ENCODE measurements around the gene CTRB2.
"Not testable (repeated sequence)": the region's sequence is repeated elsewhere in the genome, so short reads cannot be mapped to it uniquely, and the experiment has no call there.

CTRB2 gene

DNA sequence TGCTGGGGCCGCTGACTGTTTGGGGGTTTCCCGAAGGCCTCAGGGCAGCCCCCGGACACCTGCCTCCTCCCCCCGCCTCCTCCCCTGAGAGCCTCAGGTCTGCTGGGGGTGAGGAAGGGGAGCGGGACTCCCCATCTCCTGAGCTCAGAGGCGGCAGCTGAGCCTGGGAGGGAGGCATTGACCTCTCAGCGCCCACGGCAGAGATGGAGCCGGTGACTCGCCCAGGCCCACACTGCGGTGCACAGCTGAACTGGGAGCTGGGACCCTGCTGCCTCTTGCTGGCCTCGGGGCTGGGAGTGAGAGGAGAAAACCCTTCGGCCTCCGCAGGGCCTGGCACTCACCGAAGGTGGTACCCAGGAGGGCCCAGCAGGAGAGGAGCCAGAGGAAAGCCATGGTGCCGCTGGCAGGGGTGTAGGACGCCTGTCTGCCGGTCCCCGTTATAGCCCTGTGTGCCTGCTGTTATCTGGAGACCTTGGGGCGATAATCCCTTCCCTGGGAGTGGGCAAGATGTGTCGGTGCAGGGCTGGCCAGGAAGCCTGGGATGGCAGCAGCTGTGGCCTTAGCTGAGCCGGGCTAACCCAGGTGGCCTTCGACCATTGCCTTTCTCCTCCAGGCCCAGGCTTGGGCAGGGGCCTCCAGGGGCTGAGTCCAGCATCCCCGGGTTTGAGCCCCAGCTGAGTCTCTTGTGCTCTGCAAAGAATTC lies at the start of gene CTRB2:
TSS of gene CTRB2 (minus strand) at position 413 of the 703 bp plus-strand sequence. CDS start at position 393, 20 bp downstream.
- no peak for DNase-seq

DNA sequence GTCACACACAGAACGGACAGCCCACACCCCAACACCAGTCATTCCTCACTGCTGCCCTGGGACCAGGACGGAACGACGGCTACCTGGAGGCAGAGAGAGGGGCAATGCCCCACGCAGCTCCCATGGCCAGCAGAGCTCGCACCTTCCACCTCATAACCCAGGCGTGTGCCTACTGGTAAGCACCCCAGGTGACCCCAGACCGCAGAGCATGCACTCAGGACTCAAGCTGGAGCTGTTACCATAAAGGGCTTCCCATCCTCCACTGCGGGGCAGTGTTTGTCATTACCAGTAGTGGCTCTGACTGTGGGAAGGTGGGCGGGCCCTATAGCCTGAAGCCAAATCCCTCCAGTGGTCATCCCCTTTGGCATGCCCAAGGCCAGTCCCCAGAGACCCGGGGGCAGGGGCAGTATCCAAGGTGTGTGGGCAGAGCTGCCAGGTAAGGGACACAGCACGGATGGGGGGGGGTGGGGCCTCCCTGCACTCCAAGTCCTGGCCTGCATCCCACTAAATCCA lies 49.2 kb upstream of the CTRB2 start:
- no peak for DNase-seq

DNA sequence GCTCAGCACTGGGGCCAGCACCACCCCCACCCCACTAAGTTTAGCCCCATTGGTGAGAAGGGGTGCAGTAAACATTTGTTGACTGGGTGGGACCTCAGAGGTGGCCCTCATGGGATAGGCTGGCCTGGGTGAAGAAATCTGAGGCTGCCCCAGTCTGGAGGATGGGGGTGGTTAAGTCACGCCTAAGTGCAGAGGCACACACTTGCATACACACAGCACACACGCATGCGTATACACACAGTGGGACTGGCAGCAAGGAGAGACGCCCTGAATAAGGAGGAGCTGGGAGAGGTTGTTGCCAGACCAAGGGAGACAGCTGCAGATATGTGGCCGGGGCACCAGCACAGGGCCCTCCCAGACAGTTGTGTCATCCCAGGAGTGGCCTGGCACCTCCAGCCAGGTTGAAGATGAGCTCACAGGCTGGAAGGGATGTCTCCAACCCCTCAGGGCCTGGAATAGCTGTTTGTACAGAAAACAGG lies 47.4 kb upstream of the CTRB2 start:
- DNase-seq: peak; percentile 67

DNA sequence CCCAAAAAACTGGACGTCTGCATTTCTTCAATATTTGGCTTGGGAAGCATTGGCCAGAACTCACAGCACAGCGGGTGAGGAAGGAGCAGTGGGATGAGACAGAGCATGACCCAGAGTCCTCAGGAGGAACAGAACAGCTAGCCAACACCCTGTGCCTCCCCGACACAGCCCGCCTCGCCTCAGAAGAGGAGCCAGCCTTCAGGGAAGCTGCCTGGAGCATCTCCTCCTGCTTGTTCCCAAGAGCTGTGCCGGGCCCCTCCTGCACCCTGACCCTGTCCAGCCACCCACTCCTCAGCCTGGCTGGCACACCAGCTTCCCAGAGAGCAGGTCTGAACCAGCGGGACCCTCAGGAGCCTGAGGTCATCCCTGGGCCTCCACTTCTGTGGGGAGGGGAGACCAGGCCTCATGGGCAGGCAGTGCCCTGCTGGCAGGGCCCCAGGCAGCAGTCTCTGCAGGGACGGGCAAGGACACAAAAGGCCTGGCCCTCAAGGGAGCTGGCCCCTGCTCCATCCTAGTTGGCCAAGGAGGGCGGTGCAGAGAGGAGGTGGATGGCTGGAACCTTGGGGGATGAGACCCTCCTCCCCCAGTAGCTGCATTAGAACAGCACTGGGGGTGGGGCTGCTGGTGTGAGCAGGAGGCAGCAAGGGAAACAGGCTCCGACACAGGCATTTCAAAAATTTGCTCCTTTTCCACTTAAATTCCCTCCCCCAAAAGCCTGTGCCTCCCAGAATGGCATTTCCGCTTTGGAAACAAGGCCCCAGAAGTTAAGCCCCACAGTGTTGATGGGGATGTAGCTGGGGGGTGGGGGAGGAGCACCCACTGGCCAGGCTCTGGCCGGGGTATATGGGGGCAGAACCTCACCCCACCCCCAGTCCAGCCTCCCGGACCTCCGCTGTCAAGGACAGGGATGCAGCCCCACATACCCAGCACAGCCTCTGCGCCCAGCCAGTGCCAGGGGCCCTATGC lies 46.3 kb upstream of the CTRB2 start:
- peak; percentile 94 for DNase-seq

DNA sequence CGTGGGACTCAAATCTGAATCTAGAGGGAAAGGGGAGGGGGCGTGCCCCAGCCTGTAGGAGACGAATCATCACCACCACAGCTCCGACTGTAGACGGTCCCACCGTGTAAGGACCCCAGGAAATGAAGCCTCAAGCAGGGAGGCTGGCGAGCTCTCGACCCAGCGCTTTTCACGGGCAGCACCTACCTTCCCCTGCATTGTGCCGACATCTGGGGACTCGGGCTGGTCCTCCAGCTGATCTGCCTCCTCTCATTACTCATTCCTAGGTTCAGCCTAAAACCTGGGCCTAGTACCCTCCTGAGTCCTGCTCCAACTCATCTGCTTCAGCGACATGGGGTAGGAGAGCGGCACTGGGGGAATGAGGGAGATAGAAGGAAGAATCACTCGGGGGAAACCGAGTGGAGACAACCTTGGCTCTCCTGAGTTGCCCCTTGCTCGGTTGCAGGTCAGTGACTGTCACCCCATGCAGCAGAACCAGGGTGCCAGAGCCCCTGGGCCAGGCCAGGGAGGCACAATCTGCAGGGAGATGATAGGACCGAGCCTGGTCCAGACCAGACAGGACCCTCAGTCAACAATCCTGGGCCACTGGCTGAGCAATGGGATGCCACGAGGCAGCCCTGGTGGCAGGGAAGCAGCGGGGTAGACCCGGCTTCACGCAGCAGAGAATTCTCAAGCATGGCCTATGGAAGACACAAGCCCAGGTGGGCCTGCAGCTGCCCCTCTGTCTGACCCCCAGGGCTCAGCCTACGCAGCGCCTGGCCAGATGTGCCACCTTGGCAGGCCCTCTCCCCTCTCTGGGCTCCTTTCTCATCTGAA lies 45.3 kb upstream of the CTRB2 start:
- no peak for DNase-seq

DNA sequence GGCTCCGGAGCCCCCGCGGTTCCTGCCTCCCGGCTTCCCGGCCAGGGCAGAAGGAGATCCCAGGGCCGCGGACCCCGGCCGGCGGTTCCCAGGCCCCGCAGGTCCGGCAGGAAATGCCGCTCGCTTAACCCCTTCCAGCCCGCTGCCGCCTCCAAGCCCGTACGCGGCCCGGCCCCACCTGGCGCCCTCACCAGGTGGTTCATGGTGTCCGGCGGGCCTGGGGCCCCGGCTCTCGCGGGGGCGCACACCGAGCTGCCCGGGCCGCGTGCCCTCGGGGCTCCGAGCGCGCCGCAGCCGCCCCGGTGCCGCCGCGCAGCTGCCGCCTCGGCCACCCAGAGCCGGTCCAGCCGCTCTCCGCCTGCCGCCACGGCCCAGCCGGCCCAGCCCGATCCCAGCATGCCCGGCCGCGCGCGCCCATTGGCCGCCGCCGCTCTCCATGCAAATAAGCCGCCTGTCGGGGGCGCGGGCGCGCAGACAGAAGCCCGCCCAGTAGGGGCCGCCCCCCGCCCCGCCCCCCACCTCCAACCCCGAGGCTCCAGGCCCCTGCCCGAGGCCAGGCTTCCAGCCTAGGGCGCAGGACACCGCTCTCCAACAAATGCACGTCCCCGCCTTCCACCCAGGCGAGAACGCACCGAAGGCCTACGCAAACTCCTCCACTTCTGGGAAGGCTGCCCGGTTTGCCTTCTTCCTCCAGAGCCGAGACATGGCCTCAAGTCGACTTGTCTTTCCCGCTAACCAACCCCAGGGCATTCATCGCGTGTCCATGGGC lies 44.5 kb upstream of the CTRB2 start, which contains the start of gene BCAR1:
TSS of gene BCAR1 (minus strand) at position 345 of the 769 bp plus-strand sequence. CDS start at position 203, 142 bp downstream.
- peak; percentile 89 for DNase-seq

DNA sequence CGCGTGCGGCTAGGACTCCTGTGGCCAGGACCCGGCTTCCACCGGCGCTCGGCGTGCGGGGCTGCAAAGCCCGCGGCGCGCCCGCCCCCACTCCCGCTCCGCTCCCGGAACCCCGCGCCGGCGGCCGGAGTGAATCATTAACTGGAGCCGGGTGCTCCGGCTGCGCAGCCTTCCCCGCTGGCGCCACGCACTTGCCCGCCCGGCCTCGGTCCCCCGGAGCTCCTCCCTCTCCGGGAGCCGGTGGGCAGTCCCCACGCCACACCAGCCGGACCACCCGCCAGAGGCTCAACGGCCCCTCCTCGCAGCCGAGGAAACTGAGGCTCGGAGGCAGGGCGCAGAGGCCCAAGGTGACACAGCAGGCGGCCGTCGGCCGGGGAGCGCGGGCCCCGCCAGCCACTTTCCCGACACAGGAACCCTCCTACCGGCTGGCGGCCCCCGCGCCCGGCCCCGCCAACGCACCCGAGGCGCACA lies 43.9 kb upstream of the CTRB2 start:
- DNase-seq: no peak

DNA sequence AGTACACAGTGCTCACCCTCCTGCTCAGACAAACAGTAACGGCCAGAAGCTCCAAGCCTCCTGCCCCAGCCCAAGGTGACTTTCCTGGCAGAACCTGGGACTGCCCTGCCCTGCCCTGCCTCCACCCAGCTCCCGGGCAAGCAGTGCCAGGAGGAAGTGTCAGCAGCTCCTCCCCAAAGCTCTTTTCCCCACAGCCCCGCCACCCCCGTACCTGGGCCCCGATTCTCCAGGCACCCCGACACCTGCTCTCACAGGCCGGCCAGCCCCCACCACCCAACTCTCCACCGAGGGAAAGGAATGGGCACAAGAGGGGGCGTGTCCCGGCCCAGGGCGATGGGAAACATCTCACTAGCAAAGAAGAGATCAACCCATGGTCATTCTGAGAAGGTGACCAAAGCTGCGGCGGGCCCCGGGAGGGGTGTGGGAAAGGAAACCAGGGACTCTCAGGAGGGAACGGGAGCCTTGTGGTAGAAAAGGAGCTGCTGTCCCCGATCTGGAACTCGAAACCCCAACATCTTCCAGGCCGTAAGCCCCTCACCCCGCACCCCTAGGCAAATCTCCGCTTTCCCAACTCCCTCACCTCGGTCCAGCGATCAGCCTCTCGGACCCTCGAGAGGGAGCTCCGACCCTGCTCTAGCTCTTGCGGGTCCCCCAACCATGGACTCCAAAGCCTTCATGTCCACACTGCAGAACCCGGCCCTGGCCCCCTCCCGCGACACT lies 43.3 kb upstream of the CTRB2 start:
- no peak for DNase-seq

DNA sequence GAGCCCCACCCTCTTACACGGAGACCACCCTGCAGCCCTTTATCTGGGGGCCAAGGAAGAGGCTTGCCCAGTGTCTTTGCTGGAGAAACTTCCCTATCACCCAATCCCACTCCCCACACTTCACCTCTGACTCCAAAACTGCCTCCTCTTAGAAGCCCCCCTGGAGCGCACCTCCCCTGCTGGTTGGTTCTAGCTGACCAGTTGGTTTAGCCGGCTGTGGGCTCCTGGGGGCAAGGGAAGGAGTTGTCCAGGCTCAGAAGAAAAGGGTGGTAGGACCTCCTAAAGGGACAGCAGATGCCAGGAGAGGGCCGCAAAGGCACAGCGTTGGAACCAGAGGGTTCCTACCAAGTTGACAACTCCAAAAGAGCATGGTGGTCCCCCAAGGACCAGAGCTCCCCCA lies 42.5 kb upstream of the CTRB2 start:
- no peak for DNase-seq

DNA sequence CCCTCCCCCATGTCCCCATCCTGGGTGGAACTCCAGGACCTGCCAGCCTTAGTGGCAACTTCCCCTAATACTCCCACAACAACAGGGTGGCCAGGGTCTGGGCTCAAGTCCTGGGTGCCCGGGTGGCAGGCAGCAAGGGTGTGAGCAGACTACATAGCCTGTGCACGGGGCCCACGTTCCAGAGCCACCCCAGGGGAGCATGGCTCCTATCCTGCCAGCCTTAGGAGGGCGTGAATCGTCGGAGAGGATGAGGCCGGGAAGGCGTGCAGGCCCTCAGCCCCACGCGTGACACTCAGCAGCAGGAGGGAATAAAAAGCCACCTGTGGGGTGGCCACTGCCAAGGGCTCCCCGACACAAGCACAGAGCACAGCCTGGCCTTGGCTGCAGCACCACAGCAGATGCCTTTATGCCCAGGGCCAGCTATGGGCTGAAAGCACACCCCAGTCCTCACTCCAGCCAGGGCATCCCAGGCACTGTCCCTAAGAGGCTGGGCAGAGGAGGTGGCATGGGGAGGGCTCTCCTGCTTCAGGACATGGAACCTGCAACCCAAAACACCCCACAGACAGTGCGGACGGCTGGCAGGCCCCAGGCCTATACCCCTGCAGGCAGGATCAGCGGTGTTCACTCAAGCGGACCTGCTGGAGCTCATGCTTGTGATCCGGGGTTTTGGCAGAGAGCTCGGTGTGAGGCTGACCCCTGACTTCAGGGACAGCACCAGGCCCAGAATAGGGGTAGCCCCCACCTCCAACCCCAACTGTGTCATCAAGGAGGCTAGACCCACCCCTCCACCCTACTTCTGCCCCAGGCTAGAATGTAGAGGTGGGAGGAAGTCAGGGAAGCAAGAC lies 41.8 kb upstream of the CTRB2 start:
- DNase-seq: no peak

DNA sequence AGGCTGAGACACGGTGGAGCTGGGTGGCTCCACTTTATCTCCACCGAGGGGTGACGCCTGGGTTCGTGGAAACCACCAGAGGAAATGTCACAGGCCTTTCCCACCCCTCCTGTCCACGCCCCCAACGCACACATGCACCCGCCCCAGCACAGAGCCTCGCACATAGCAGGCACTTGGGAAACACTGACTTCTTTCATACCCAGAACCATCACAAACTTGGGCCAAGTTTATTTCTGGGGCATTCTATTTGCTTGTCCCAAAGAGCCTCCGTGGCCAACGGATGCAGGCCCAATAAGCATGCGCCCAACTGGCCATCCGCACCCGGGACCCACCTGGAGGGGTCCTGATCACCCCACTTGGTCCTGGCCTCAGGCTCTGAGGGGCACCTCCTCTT lies 41.2 kb upstream of the CTRB2 start:
- no peak for DNase-seq

DNA sequence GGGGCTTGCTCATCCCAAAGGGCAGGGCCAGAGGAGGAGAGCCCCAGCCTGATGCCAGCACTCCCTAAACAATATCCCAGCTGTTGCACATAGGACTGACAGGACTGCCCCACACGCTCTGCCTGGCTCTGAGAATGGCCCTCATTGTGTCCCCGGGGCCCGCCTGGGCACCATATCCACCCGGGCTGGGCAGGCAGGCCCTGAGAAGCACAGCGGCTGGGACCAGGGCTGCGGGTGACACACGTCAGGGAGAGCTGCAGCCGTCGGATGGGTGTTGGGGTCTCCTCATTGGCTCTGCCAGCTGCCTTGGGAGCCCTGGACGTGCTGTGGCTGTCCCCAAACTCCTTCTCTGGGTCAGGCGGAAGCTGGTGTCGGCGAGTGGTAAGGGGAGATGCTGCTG lies 40.3 kb upstream of the CTRB2 start:
- DNase-seq: no peak

DNA sequence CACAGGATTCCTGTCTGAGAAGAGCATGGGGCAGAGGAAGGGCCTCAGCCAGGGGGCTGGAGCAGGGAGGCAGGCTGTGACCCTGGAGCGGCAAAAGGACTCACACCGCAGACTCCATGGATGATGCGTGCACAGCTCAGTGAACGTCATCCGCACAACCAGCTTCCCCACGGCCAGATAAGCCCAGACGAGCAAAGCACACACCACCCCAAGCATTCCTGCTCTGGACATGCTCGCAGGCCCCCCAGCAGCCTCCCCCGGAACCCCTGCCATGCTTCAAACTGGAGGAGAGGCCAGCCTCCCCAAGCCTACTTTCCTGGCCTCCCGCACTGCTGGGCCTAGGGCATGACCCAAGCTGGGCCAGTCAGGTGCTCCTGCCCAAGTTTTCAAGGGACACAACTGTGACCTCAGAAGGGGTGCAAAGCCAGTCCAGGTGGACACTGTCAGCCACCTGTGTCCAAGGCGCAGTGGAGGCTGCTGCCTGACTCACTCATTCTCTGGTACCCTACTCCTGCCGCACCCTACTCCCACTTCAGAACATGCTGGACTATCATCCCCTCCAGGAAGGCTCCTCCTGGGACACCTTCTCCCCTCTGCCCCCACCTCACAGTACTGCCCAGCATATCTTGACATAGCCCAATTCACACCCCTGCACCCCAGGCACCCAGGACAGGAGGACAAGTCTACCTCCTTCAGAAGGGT lies 39.7 kb upstream of the CTRB2 start:
- peak; percentile 32 for DNase-seq

DNA sequence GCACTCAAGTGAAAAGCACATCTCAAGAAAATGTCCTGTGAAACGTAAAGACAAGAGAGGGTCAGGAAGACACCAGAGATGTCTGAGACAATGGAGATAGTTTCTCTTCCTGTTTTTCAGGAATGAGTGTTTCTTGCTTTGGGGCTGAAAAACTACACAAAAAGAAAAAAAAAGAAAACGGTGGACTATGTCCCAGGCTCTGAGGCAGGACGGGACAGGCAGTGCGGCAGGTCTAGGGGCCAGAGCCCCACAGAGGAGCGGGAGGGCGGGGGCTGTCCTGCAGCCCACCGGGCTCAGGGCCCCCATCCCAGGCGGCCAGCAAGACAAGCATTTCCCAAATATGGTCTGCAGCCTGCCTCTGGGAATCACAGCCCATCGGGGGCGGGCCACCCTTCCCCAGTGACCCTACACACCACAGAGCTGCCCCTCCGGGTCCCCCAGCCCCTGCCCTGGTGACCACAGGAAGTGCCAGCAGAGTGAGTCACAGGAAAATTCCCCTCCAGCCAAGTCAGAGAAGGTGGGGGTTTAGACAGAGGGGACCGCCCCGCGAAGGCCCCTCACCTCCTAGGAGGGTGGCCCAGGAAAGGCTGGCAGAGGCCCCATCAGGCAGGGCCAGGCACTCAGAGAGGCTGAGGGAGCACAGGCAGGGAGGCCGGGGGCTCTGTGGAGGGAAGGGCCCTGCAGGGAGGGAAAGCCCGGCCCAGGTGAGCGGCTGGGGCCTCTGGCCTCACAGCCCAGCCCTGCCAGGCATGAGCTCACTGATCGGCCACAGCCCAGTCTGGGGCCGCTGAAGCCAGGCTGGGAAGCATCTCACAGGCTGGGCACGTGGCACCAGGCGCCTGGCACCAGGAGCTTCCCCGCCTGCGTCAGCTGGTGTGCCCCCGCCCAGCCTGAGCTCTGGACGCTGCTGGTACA lies 38.1 kb upstream of the CTRB2 start:
- DNase-seq: peak; percentile 98

DNA sequence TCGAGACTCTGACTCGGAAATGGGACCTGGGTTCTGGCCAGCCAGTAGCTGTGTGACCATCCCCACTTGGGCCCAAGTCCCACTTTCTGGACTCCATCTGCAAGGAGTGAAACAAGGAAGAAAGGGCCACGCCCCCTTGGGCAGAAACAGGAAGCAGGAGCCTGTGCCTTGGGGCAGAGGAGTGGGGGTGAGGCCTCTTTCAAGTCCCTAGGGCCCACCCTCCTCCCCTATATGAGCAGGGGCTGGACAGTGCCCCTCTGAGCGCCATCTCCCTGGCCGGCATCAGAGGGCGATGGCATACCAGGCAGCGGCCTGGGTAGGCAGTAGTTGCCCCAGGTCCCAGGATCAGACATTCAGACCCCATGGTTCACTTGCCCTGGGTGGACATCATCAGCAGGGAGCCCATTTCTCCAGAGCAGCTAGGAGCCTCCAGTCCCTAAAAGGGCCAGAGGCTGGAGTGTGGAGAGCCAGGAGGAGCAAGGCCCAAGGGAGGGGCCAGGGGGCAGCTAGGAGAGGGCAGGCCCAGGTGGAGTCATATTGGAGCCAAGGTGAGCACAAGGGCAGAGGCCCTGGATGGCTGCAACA lies 37.4 kb upstream of the CTRB2 start:
- peak; percentile 73 for DNase-seq

DNA sequence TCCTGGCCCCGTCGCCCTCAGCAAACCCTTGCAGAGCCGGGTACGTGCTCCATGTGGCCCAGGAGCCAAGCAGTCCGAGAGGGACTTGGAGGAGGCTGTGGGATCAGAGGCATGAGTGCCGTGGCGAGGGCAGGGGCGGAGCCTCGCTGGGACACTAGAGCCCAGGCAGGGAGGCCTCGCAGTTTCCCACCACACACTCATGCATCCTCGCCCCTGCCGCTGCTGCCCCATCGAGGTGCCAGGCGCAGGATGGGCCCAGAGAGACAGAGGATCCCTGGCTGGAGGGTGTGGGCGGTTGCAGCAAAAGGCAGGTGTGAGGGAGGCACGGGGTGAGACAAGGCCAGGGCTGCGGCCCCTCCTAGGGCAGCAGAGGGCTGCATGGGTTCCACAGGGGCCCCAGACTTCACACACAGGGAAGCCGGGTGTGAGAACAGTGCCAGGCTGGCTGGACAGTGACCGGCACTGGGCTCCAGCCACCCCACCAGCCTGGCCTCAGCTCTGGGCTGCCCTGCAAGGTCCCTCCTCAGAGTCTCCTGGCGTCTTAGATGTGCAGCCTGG lies 36.8 kb upstream of the CTRB2 start:
- DNase-seq: no peak

DNA sequence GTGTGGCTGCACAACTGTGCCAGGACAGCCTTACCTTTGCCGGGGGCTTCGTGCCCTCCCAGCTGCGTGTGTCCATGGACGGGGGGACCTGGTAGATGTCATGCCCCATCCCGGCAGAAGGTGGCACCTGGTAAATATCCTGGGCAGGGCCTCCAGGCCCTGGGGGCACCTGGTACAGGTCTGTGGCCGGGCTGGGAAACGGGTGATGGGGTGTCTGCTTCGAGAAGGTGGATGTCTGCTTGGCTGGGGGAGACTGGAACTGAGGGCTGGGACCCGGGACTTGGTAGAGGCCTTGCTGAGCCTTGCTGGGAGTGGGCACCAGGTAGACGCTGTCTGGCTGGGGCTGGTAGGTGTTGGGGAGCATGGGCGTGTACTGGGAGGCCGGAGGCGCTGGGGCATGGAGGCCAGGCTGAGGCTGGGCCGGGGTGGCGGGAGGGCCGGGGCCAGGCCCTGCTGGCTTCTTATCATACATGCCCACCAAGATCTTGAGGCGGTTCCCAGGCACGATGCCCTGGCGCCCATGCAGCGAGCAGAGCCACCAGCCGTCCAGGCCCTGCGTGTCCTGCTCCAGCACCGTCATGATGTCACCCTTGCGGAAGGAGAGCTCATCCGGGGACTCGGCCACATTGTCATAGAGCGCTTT lies 35.6 kb upstream of the CTRB2 start:
- not testable (repeated sequence) for DNase-seq

Data from fibroblast of upper back skin (primary cell).